RWPE1 (cell line): ENCODE results near the gene HSD11B1L.
"Not testable (repeated sequence)": the region's sequence is repeated elsewhere in the genome, so short reads cannot be mapped to it uniquely, and the experiment has no call there.

ENCODE experiments used
- CTCF ChIA-PET: fragments of 350-600 bp; sonication (Branson Sonifier 250); formaldehyde crosslinking; extraction: SDS; loops from one replicate; lab custom pipeline; 2021; lab: Yijun Ruan, JAX
- POLR2A ChIA-PET: fragments of 400-600 bp; formaldehyde crosslinking; extraction: SDS; loops from one replicate; lab custom pipeline; 2020; ENCODE audit warnings: antibody characterized with exemption; ENCODE audit not compliant: low non-redundant PET; lab: Yijun Ruan, JAX
- DNase-seq: peaks from one replicate; pipeline ENCODE4 v3.0.0; 2012; ENCODE audit warnings: low spot score
- H3K27ac ChIP-seq: fragments of 450-650 bp; 2 replicates; pipeline ENCODE4 v1.5.1; 2017
- TF ChIP-seq, protein P1 (sequence below): fragments of 450-650 bp; conservative IDR thresholded peaks from 2 replicates; pipeline ENCODE4 v1.5.1; 2017; ENCODE audit warnings: low read depth, mild to moderate bottlenecking

The HSD11B1L gene

DNA sequence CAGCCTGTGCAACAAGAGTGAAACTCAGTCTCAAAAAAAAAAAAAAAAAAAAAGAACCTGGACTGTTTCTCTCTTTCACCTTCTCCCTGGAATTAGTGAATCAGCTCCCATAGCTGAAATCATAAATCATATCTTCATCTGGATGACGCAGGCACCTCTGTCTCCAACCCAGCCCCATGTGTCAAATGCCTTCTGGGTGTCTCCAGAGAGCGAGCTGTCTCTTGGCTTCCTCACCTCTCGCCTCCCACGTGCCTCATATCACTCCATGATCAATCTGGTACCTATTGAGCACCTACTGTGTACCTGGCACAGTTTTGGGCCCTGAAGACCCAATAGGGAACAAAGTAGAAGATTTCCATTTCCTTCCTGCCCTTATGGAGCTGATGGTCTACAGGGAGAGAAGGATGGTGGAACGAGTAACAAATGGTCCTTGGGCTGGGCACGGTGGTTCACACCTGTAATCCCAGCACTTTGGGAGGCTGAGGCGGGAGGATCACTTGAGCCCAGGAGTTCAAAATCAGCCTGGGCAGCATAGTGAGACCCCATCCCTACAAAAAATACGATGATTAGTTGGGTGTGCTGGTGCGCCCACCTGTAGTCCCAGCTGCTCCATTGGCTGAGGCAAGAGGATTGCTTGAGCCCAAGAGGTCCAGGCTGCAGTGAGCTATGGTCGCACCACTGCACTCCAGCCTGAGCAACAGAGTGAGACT, 2.5 kb downstream of the HSD11B1L start:
- DNase-seq, result no peak
- ChIA-PET POLR2A (no interaction called here), CTCF (interaction anchor here (1.0 kb wide), 1 partner anchor 44 kb away, joined by 6 read pairs; no protein-coding TSS in a partner anchor)
- TF ChIP-seq, protein P1, sequence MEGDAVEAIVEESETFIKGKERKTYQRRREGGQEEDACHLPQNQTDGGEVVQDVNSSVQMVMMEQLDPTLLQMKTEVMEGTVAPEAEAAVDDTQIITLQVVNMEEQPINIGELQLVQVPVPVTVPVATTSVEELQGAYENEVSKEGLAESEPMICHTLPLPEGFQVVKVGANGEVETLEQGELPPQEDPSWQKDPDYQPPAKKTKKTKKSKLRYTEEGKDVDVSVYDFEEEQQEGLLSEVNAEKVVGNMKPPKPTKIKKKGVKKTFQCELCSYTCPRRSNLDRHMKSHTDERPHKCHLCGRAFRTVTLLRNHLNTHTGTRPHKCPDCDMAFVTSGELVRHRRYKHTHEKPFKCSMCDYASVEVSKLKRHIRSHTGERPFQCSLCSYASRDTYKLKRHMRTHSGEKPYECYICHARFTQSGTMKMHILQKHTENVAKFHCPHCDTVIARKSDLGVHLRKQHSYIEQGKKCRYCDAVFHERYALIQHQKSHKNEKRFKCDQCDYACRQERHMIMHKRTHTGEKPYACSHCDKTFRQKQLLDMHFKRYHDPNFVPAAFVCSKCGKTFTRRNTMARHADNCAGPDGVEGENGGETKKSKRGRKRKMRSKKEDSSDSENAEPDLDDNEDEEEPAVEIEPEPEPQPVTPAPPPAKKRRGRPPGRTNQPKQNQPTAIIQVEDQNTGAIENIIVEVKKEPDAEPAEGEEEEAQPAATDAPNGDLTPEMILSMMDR, result no peak
- peak overlapping the region; percentile 18; the same call in 1 of the 2 replicates for H3K27ac ChIP-seq

GRCh38 chr19:5684694-5685430, 4.0 kb downstream of the HSD11B1L start:
- DNase-seq, result no peak
- CTCF ChIA-PET, result interaction anchor here (0.6 kb wide), 1 partner anchor 87 kb away, joined by 3 read pairs; no protein-coding TSS in a partner anchor
- POLR2A ChIA-PET, result no interaction called here
- TF ChIP-seq, protein P1, result no peak
- H3K27ac ChIP-seq, result peak overlapping the region; percentile 94

- ChIA-PET CTCF (interaction anchor here (0.5 to 0.8 kb wide), 3 partner anchors 12 to 877 kb away, joined by 3 read pairs; no protein-coding TSS in a partner anchor), POLR2A (no interaction called here)
- TF ChIP-seq, protein P1, result no peak
- H3K27ac ChIP-seq, result peak overlapping the region; percentile 94
- no peak for DNase-seq
Measured at GRCh38 chr19:5686326-5686646, 5.5 kb downstream of the HSD11B1L start.

- ChIA-PET CTCF (interaction anchor here (0.5 to 1.0 kb wide), 7 partner anchors 12 to 878 kb away, joined by 3 to 4 read pairs (median 3); partner anchors contain the start of gene DUS3L), POLR2A (interaction anchor here (0.6 to 1.2 kb wide), 2 partner anchors 26 to 64 kb away, joined by 3 to 5 read pairs; partner anchors contain the start of genes SAFB and SAFB2)
- peak overlapping the region; percentile 94 for H3K27ac ChIP-seq
- TF ChIP-seq, protein P1, result peak; percentile 94
- DNase-seq, result peak; percentile 96
Measured at GRCh38 chr19:5686647-5687359, 6.0 kb downstream of the HSD11B1L start.

GRCh38 chr19:5687360-5688198, 6.8 kb downstream of the HSD11B1L start:
- DNase-seq, result no peak
- H3K27ac ChIP-seq, result peak overlapping the region; percentile 94
- TF ChIP-seq, protein P1, result peak; percentile 57
- ChIA-PET POLR2A (interaction anchor here (0.6 to 1.2 kb wide), 2 partner anchors 27 to 65 kb away, joined by 3 to 5 read pairs; partner anchors contain the start of genes SAFB and SAFB2), CTCF (interaction anchor here (0.6 to 1.0 kb wide), 5 partner anchors 19 to 117 kb away, joined by 3 to 4 read pairs (median 3); partner anchors contain the start of gene DUS3L)

GRCh38 chr19:5688262-5688881, 7.5 kb downstream of the HSD11B1L start:
- H3K27ac ChIP-seq, result peak overlapping the region; percentile 94
- DNase-seq, POLR2A ChIA-PET, CTCF ChIA-PET: not testable (repeated sequence)
